Thoracic aorta (tissue), 2 donors: Measurements from ENCODE around the gene CACNA2D2. TPM values are rescaled to one million over a fixed set of nuclear protein-coding genes. Genes with fewer than 3 reads are reported as not detected.

Source experiments
- ATAC-seq: fragments of 150-250 bp; one replicate; pipeline ENCODE4 v1.8.0; 2017; ENCODE audit warnings: low read depth; ENCODE audit not compliant: insufficient number of reproducible peaks, low FRiP score
- DNase-seq: peaks from one replicate; pipeline ENCODE4 v3.0.0-alpha.2; 2020; ENCODE audit warnings: low spot score
- H3K27ac ChIP-seq, 2 donors: fragments of 200-600 bp; sonication (generic); 1 replicate in 1 of 2; 2 replicates in 1 of 2; pipeline ENCODE4 v1.5.1; 2016; ENCODE audit warnings: mild to moderate bottlenecking in 2 of 2, moderate library complexity in 2 of 2
- H3K27me3 ChIP-seq: fragments of 200-600 bp; sonication (generic); replicated peaks from 2 replicates; pipeline ENCODE4 v1.6.0; 2016; ENCODE audit warnings: mild to moderate bottlenecking; ENCODE audit not compliant: insufficient read depth
- H3K36me3 ChIP-seq: fragments of 200-600 bp; sonication (generic); one replicate; pipeline ENCODE4 v1.5.1; 2016
- H3K4me1 ChIP-seq, 2 donors: fragments of 200-600 bp; sonication (generic); 1 replicate in 1 of 2; 2 replicates in 1 of 2; pipeline versions ENCODE4 v1.5.1 to v1.6.0; 2016; ENCODE audit warnings: low read depth in 2 of 2, mild to moderate bottlenecking in 1 of 2; ENCODE audit not compliant: control insufficient read depth in 1 of 2
- H3K4me3 ChIP-seq: fragments of 200-600 bp; sonication (generic); 2 replicates; pipeline ENCODE4 v1.5.1; 2016; ENCODE audit warnings: mild to moderate bottlenecking
- H3K9me3 ChIP-seq: fragments of 200-600 bp; sonication (generic); 2 replicates; pipeline ENCODE4 v1.5.1; 2016
- total RNA-seq, 2 donors: library from RNA; depleted of rRNA; stranded (reverse); fragments of >200 nt; gene quantifications; one replicate each; pipeline versions ENCODE4 v1.1.0 to v1.2.3, GENCODE V29; 2016
- TF ChIP-seq, protein P1 (sequence below): fragments of 200-600 bp; sonication (generic); IDR thresholded peaks from one replicate; pipeline ENCODE4 v1.5.1; 2019; ENCODE audit warnings: antibody characterized with exemption

Gene CACNA2D2
- total RNA-seq, 2 donors from 2014 or later: 2.3 to 4.2 TPM

DNA sequence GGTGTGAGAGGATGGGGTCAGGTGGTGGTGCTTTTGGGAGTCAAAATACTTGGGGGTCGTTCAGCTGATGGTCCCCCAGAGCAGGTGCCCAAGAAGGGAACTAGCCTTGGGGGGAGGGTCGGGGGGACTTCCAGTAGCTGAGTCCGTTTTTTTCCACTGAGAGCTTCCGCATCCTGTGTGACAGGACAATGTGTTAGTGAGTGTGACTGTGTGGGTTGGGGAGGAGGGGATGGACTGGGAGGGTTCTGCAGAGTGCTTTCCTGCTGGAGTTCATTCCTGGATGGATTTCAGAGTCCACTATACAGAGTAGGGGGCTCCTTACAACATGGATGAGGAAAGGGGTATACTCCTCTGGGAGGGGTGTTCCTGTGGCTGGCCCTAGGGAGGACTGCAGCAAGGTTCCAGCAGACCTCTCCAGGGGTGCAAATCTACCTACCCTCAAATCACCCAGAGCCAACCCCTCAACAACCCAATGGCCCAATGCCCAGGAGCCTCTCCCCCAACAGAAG is 180.3 kb downstream of the CACNA2D2 start:
- TF ChIP-seq, protein P1, sequence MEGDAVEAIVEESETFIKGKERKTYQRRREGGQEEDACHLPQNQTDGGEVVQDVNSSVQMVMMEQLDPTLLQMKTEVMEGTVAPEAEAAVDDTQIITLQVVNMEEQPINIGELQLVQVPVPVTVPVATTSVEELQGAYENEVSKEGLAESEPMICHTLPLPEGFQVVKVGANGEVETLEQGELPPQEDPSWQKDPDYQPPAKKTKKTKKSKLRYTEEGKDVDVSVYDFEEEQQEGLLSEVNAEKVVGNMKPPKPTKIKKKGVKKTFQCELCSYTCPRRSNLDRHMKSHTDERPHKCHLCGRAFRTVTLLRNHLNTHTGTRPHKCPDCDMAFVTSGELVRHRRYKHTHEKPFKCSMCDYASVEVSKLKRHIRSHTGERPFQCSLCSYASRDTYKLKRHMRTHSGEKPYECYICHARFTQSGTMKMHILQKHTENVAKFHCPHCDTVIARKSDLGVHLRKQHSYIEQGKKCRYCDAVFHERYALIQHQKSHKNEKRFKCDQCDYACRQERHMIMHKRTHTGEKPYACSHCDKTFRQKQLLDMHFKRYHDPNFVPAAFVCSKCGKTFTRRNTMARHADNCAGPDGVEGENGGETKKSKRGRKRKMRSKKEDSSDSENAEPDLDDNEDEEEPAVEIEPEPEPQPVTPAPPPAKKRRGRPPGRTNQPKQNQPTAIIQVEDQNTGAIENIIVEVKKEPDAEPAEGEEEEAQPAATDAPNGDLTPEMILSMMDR: no peak
- ATAC-seq: no peak

GRCh38 chr3:50322386-50323091 is 180.9 kb downstream of the CACNA2D2 start, which contains the start of gene HYAL2:
Gene HYAL2, minus strand, starts transcription at chr3:50322745. Its CDS starts 2,256 bp downstream, at chr3:50320489.
- Histone ChIP-seq H3K36me3 (peaks cover 10% of the 10 kb centered on the region), H3K27ac (peak within 1 kb of the TSS; percentile 91 to 97), H3K4me3 (peak within 1 kb of the TSS; percentile 73), H3K9me3 (no peaks in the 10 kb centered on the region), H3K4me1 (peaks cover 33 to 55% of the 10 kb centered on the region in 2 donors), H3K27me3 (no peaks in the 10 kb centered on the region)
- TF ChIP-seq, protein P1: no peak
- ATAC-seq (no peak), DNase-seq (no peak)

More for the DNA sequence above, 180.3 kb downstream of the CACNA2D2 start:
- Histone ChIP-seq H3K27ac (peak overlapping the region; percentile 8 to 91), H3K36me3 (peaks cover 8% of the 10 kb centered on the region), H3K27me3 (no peaks in the 10 kb centered on the region), H3K4me3 (peak overlapping the region; percentile 73), H3K9me3 (no peaks in the 10 kb centered on the region), H3K4me1 (peaks cover 27 to 51% of the 10 kb centered on the region in 2 donors)
- no peak for DNase-seq

DNA sequence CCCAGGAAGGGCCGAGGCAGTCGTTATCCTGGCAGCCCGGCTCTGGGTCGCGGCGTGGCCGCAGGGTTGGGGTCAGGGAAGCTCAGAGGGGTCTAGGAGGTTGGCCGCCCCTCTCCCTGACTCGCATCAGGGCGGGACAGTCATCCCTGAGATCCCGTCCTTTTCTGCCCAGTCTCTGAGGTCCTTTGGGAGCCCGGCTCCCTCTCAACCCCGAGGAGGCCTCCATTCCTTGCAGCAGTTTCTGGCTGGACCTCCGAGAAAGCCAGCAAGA is 181.4 kb downstream of the CACNA2D2 start:
- H3K27ac ChIP-seq: peak overlapping the region; percentile 91 to 97
- peaks cover 29 to 50% of the 10 kb centered on the region in 2 donors for H3K4me1 ChIP-seq
- H3K36me3 ChIP-seq: peaks cover 10% of the 10 kb centered on the region
- DNase-seq: no peak
- H3K9me3 ChIP-seq: no peaks in the 10 kb centered on the region
- peak overlapping the region; percentile 73 for H3K4me3 ChIP-seq
- ATAC-seq: no peak
- TF ChIP-seq, protein P1: no peak
- no peaks in the 10 kb centered on the region for H3K27me3 ChIP-seq

- no peaks in the 10 kb centered on the region for H3K9me3 ChIP-seq
- H3K36me3 ChIP-seq: peaks cover 10% of the 10 kb centered on the region
- H3K4me3 ChIP-seq: peak overlapping the region; percentile 73
- peak; percentile 71 for ATAC-seq
- H3K4me1 ChIP-seq: peaks cover 26 to 44% of the 10 kb centered on the region in 2 donors
- DNase-seq: no peak
- no peaks in the 10 kb centered on the region for H3K27me3 ChIP-seq
- peak overlapping the region; percentile 91 to 97 for H3K27ac ChIP-seq
- TF ChIP-seq, protein P1: peak; percentile 42
Observed at GRCh38 chr3:50321336-50322114, 181.9 kb downstream of the CACNA2D2 start.

- TF ChIP-seq, protein P1: no peak
- ATAC-seq: peak; percentile 27
- H3K9me3 ChIP-seq: no peaks in the 10 kb centered on the region
- no peak for DNase-seq
- no peaks in the 10 kb centered on the region for H3K27me3 ChIP-seq
- peaks cover 6% of the 10 kb centered on the region for H3K36me3 ChIP-seq
- peaks cover 26 to 44% of the 10 kb centered on the region in 2 donors for H3K4me1 ChIP-seq
- peak overlapping the region; percentile 73 for H3K4me3 ChIP-seq
- H3K27ac ChIP-seq: peak overlapping the region; percentile 91 to 97
Observed at GRCh38 chr3:50320853-50321335, 182.5 kb downstream of the CACNA2D2 start.
